Measurements from ENCODE around the gene TAT. TPM values are rescaled to one million over a fixed set of nuclear protein-coding genes. Genes with fewer than 3 reads are reported as not detected.

TAT gene
- polyA plus RNA-seq, 1 of the 3 experiments (the other 2 are of a cell fraction) = not detected

DNA sequence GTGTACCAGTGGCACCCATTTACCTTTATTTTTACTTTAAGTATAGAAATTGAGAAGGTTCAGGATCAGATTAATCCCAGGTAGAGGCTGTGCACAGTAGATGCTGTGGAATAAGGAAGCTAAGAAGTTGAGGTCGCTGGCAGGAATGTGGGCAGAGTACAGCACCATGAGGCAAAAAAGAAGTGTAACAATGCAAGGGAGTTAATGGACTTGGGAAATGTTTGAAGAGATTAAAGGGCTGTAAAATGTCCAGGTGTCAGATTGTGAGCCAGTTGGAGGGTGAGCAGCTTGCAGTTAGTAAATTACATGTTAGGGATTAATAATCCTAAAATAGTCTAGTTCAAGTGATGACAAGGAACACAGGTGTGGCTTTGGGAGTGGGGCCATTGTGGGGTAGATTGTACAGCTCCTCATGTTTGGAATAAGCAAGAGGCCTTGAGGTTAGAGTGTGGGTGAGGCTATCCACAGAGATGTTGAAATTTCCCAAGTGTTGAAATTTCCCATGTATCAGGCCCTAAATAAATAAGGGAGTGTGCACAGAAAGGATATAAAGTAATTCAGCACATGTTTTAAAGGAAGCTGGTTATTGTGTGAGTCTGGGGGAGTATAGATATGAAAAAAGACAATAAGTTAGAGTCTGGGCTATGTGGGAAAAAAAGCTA lies 21.5 kb downstream of the TAT start:
- ChIA-PET POLR2A (no interaction called here), CTCF (interaction anchor here (1.0 to 1.7 kb wide), 6 partner anchors 10 to 143 kb away, joined by 3 to 8 read pairs (median 4); no protein-coding TSS in a partner anchor)
- Histone ChIP-seq H4K20me1 (ENCODE audit: insufficient read depth) (no peaks in the 10 kb centered on the region), H3F3A (replicated peaks; ENCODE audit: insufficient read depth) (no peaks in the 10 kb centered on the region), H3K9me3 (no peaks in the 10 kb centered on the region; the same call in 1 of the 2 replicates), H3K9me2 (no peaks in the 10 kb centered on the region), H3K4me2 (no peak overlapping the region), H3K4me3 (ENCODE audit: low read depth in 2 of 2, low read length in 1 of 2) (no peak overlapping the region), H2AFZ (ENCODE audit: low read depth) (no peak overlapping the region), H3K79me2 (ENCODE audit: insufficient read depth) (no peaks in the 10 kb centered on the region), H3K36me3 (replicated peaks in 1 of 2; ENCODE audit: control insufficient read depth in 1 of 2, insufficient read depth in 2 of 2, low read length in 1 of 2) (no peaks in the 10 kb centered on the region), H3K27me3 (ENCODE audit: insufficient read depth) (no peaks in the 10 kb centered on the region; the same call in 1 of the 2 replicates), H3K4me1 (ENCODE audit: control insufficient read depth in 1 of 2, insufficient read depth in 2 of 2, low read depth in 1 of 2, low read length in 1 of 2) (no peaks in the 10 kb centered on the region), H3K9ac (no peak overlapping the region), H3K27ac (ENCODE audit: low read depth in 2 of 2, low read length in 1 of 2) (no peak overlapping the region)
- DNase-seq = no peak
- 33% methylated on average over 1 of the region's 1 CpG for WGBS (ENCODE audit: low lambda C conversion rate)
- TF ChIP-seq, protein P1, sequence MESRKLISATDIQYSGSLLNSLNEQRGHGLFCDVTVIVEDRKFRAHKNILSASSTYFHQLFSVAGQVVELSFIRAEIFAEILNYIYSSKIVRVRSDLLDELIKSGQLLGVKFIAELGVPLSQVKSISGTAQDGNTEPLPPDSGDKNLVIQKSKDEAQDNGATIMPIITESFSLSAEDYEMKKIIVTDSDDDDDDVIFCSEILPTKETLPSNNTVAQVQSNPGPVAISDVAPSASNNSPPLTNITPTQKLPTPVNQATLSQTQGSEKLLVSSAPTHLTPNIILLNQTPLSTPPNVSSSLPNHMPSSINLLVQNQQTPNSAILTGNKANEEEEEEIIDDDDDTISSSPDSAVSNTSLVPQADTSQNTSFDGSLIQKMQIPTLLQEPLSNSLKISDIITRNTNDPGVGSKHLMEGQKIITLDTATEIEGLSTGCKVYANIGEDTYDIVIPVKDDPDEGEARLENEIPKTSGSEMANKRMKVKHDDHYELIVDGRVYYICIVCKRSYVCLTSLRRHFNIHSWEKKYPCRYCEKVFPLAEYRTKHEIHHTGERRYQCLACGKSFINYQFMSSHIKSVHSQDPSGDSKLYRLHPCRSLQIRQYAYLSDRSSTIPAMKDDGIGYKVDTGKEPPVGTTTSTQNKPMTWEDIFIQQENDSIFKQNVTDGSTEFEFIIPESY (IDR thresholded peaks at IDR 0.05; ENCODE audit: borderline replicate concordance, low read depth) = no peak
- no peak for TF ChIP-seq TAF1 (IDR thresholded peaks at IDR 0.05; ENCODE audit: borderline replicate concordance, low read depth, low read length)
- no peak for TF ChIP-seq FOXM1 (IDR thresholded peaks at IDR 0.05; ENCODE audit: low read depth)
- no peak for TF ChIP-seq NFIC (IDR thresholded peaks at IDR 0.05; ENCODE audit: borderline replicate concordance)
- TF ChIP-seq, protein P2, sequence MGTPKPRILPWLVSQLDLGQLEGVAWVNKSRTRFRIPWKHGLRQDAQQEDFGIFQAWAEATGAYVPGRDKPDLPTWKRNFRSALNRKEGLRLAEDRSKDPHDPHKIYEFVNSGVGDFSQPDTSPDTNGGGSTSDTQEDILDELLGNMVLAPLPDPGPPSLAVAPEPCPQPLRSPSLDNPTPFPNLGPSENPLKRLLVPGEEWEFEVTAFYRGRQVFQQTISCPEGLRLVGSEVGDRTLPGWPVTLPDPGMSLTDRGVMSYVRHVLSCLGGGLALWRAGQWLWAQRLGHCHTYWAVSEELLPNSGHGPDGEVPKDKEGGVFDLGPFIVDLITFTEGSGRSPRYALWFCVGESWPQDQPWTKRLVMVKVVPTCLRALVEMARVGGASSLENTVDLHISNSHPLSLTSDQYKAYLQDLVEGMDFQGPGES (IDR thresholded peaks at IDR 0.05; ENCODE audit: low read depth, low read length) = no peak
- TF ChIP-seq REST (IDR thresholded peaks at IDR 0.05; ENCODE audit: low read depth, low read length) = no peak
- no peak for TF ChIP-seq YY1 (IDR thresholded peaks at IDR 0.05; ENCODE audit: low read depth)
- TF ChIP-seq FOXJ3 (CRISPR knock-in tag; IDR thresholded peaks at IDR 0.05) = no peak
- no peak for TF ChIP-seq MXI1 (IDR thresholded peaks at IDR 0.05; ENCODE audit: low read depth, low read length)
- TF ChIP-seq USF2 (IDR thresholded peaks at IDR 0.05; ENCODE audit: borderline replicate concordance, low read depth, low read length) = no peak
- no peak for TF ChIP-seq EZH2phosphoT487 (IDR thresholded peaks at IDR 0.05; ENCODE audit: borderline replicate concordance, low read depth)
- no peak for TF ChIP-seq EP300 (IDR thresholded peaks at IDR 0.05; ENCODE audit: borderline replicate concordance in 1 of 2, low read depth in 1 of 2, low read length in 1 of 2)
- no peak for TF ChIP-seq JUND (IDR thresholded peaks at IDR 0.05)
- no peak for TF ChIP-seq USF1 (IDR thresholded peaks at IDR 0.05; ENCODE audit: borderline replicate concordance, low read depth)
- TF ChIP-seq CTCF (IDR thresholded peaks at IDR 0.05) = no peak
- no peak for TF ChIP-seq RAD21 (IDR thresholded peaks at IDR 0.05; ENCODE audit: low read length)
